ENCODE data around the gene DNASE1L1.

Gene DNASE1L1

GRCh38 chrX:154436374-154436982 is 27.4 kb upstream of the DNASE1L1 start:
- DNase-seq: peak; percentile 55

- no peak for DNase-seq
Observed at GRCh38 chrX:154435171-154435733, 26.2 kb upstream of the DNASE1L1 start.

- DNase-seq: no peak
Observed at GRCh38 chrX:154434394-154435168, 25.5 kb upstream of the DNASE1L1 start.

GRCh38 chrX:154433605-154434004 is 24.6 kb upstream of the DNASE1L1 start:
- DNase-seq: no peak

GRCh38 chrX:154432210-154432609 is 23.2 kb upstream of the DNASE1L1 start:
- DNase-seq: no peak

- DNase-seq: no peak
Observed at GRCh38 chrX:154431341-154431740, 22.3 kb upstream of the DNASE1L1 start.

GRCh38 chrX:154430916-154431315 is 21.9 kb upstream of the DNASE1L1 start:
- DNase-seq: no peak

- DNase-seq: no peak
Observed at GRCh38 chrX:154430479-154430878, 21.4 kb upstream of the DNASE1L1 start.

- DNase-seq: no peak
Observed at GRCh38 chrX:154429711-154430110, 20.7 kb upstream of the DNASE1L1 start.

GRCh38 chrX:154428176-154429171 is 19.4 kb upstream of the DNASE1L1 start, which contains the start of gene ATP6AP1:
Gene ATP6AP1, plus strand, starts transcription at chrX:154428677. Its CDS starts 16 bp downstream, at chrX:154428693.
- DNase-seq: peak; percentile 93

GRCh38 chrX:154426916-154427770 is 18.1 kb upstream of the DNASE1L1 start:
- DNase-seq: no peak

- DNase-seq: no peak
Observed at GRCh38 chrX:154420402-154420756, 11.3 kb upstream of the DNASE1L1 start.

GRCh38 chrX:154419688-154420401 is 10.8 kb upstream of the DNASE1L1 start:
- DNase-seq: peak; percentile 23

- DNase-seq: no peak
Observed at GRCh38 chrX:154419189-154419588, 10.1 kb upstream of the DNASE1L1 start.

- no peak for DNase-seq
Observed at GRCh38 chrX:154417157-154417556, 8.1 kb upstream of the DNASE1L1 start.

- DNase-seq: peak; percentile 12
Observed at GRCh38 chrX:154413142-154413541, 4.1 kb upstream of the DNASE1L1 start.

- peak; percentile 9 for DNase-seq
Observed at GRCh38 chrX:154412468-154412867, 3.4 kb upstream of the DNASE1L1 start.

- DNase-seq: peak; percentile 60
Observed at GRCh38 chrX:154411981-154412340, 2.9 kb upstream of the DNASE1L1 start.

GRCh38 chrX:154408659-154409221 is 314 bp downstream of the DNASE1L1 start:
- DNase-seq: no peak

GRCh38 chrX:154404625-154405192 is 4.3 kb downstream of the DNASE1L1 start:
- DNase-seq: no peak

GRCh38 chrX:154403858-154404257 is 5.2 kb downstream of the DNASE1L1 start:
- no peak for DNase-seq
